ENCODE results near the gene STUM.

The STUM gene

DNA sequence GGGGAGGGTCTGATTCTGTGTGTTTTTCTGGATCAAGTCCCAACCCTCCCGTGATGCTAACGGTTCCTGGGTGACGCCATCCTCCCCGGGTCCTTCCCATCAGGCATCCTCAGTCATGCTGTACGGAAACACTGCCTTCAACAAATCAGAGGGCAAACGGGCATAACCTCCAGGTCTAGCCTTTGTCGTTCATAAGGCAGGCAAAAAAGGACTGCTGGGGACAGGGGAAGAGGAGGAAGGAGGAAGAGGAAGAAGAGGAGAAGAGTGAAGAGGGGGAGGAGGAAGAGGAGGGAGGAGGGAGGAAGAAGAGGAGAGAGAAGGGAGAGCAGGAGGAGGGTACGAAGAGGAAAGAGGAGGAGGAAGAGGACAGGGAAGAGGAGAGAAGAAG, 106.1 kb downstream of the STUM start:
- no peak for DNase-seq
- in situ Hi-C loops (cut with MboI; ENCODE audit: low pct_unique_long_range_greater_than_20kb, low sequenced_read_pairs): no loop called here

GRCh38 chr1:226655251-226656163, 106.9 kb downstream of the STUM start:
- DNase-seq: no peak
- in situ Hi-C loops (cut with MboI; ENCODE audit: low pct_unique_long_range_greater_than_20kb, low sequenced_read_pairs): no loop called here

GRCh38 chr1:226656201-226656600, 107.6 kb downstream of the STUM start:
- DNase-seq: no peak
- in situ Hi-C loops (cut with MboI; ENCODE audit: low pct_unique_long_range_greater_than_20kb, low sequenced_read_pairs): no loop called here

DNA sequence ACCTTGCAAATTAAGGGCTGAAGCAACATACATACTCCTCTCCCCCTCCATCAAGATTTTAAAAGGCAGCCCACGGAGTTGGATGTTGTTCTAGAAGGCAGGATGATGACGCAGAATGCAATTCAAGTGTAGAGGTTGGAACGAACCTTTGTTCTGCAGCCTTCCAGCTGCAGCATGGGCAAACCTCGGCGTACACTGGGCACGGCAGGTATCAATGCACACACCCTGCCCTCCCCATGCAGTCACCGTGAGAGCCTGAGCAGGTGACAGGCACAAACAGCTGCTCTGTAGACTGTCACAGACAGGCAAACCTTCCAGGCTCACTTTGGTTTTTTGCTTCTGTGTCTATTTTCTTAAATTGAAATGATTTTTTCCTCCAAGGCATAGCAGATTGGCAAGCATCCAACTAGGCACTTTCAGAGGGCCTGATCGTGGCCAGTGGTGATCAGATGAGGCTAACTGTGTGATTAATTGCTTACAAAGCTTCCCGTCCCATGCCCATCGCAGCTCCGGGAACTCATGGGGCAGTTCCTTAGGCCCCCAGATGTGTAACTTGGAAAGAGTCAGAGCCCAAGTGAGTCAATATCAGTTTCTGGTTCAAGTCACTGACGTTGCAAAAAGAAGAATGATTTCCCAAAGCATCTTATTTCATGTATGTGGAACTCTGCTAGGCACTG, 108.2 kb downstream of the STUM start:
- DNase-seq: no peak
- in situ Hi-C loops (cut with MboI; ENCODE audit: low pct_unique_long_range_greater_than_20kb, low sequenced_read_pairs): no loop called here

GRCh38 chr1:226657895-226658545, 109.5 kb downstream of the STUM start:
- no peak for DNase-seq
- in situ Hi-C loops (cut with MboI; ENCODE audit: low pct_unique_long_range_greater_than_20kb, low sequenced_read_pairs): no loop called here

GRCh38 chr1:226658546-226659125, 110.1 kb downstream of the STUM start:
- DNase-seq: no peak
- in situ Hi-C loops (cut with MboI; ENCODE audit: low pct_unique_long_range_greater_than_20kb, low sequenced_read_pairs): no loop called here

Measured in KBM-7 (cell line).